ENCODE measurements around the gene TAF1B.

TAF1B gene

DNA sequence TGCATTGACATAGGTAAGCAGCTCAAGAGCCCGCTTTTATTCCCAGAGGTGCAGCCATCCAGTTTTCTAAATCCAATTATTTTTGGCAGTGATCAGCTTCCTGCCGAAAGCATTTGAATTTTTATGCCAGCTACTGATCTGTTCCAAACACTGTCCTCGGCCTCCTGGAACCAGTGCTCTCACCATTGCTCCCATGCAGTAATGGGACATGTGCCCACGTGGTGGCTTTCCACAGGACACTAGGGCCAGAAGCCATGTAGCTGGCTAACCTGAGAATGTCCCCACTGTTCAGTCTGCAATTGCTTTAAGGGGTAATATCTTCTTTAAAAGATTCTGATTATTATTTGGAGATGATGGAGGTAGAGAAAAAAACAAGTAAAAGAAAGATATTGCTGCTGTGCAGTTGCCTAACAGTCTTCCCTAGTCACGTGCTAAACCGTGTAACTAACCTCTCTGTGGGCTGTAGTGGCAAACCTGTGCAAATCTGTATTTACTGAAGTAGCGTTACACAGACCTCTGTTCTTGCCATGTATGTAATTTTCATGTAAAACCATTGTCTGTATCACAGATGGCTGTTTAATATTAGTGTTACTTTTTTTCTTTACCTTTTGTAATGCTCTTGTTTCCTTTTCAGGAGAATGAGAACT lies 121.2 kb downstream of the TAF1B start:
- H3K36me3 ChIP-seq (ENCODE audit: control insufficient read depth, insufficient read depth, low read length) = no peaks in the 10 kb centered on the region
- H3K27me3 ChIP-seq (ENCODE audit: control insufficient read depth, insufficient read depth, low read length) = no peaks in the 10 kb centered on the region
- no peak overlapping the region for H3K4me3 ChIP-seq (ENCODE audit: low read depth, low read length)
- no peaks in the 10 kb centered on the region for H3K9me3 ChIP-seq (ENCODE audit: control insufficient read depth, insufficient read depth, low read length)
- no peaks in the 10 kb centered on the region for H3K4me1 ChIP-seq (ENCODE audit: control insufficient read depth, insufficient read depth, low read length)
- H3K9ac ChIP-seq (ENCODE audit: low read depth, low read length) = no peak overlapping the region

DNA sequence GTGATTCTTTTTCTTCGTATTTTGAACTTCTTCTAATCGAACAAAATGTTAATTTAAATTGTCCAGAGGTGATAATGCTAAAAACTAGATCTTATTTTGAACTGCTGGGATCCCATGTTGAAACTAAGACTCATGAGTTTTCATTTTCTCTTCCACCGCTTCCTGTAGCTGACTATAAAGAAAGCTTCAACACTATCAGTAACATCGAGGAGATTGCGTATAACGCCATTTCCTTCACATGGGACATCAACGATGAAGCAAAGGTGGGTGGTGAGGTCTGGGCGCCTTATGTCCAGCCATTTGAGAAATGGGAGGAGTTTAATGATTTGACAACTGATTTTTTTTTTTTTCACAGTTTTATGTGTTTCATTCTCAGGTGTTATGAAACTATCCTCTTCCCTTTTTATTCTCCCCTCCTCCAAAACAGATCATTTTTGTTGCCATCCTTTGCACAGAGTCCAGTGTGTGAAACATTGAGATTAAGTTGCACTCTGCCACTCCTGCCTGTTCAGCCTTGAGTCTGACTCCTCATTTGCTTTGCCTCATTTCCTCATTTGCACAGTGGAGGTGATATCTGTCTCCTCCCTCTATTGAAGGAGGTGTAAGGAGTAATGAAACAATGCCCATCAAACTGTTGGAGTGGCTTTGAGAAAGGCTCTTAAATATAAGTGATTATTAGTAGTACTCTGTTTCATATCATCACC lies 122.0 kb downstream of the TAF1B start:
- Histone ChIP-seq H3K27me3 (ENCODE audit: control insufficient read depth, insufficient read depth, low read length) (no peaks in the 10 kb centered on the region), H3K36me3 (ENCODE audit: control insufficient read depth, insufficient read depth, low read length) (no peaks in the 10 kb centered on the region), H3K4me3 (ENCODE audit: low read depth, low read length) (no peak overlapping the region), H3K4me1 (ENCODE audit: control insufficient read depth, insufficient read depth, low read length) (no peaks in the 10 kb centered on the region), H3K9ac (ENCODE audit: low read depth, low read length) (no peak overlapping the region), H3K9me3 (ENCODE audit: control insufficient read depth, insufficient read depth, low read length) (no peaks in the 10 kb centered on the region)

DNA sequence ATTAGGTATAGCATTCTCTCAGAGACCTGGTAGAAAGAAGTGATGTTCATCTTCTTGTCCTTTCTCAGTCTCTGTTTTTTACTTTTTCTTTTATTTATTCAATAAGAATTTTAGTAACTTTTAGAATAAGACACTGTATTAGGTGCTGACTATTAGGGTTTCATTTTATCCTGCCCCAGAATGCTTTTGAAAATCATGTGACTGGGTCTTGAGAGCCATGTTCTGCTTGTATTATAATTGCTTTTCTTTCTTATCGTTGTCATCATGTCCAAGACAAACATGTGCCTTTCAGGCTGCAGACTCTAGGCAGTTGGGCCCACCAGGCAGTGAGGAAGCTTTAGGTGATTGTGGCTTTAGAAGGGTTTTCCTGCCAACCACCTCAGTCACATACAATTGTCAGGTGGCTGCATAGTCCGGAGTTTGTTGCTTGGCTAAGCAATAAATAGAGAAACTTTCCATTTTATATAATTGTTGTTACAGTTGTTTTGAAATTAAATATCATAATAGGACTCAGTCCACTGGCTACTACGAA lies 123.3 kb downstream of the TAF1B start:
- Histone ChIP-seq H3K36me3 (ENCODE audit: control insufficient read depth, insufficient read depth, low read length) (no peaks in the 10 kb centered on the region), H3K27me3 (ENCODE audit: control insufficient read depth, insufficient read depth, low read length) (no peaks in the 10 kb centered on the region), H3K4me1 (ENCODE audit: control insufficient read depth, insufficient read depth, low read length) (no peaks in the 10 kb centered on the region), H3K4me3 (ENCODE audit: low read depth, low read length) (no peak overlapping the region), H3K9ac (ENCODE audit: low read depth, low read length) (no peak overlapping the region), H3K9me3 (ENCODE audit: control insufficient read depth, insufficient read depth, low read length) (no peaks in the 10 kb centered on the region)

DNA sequence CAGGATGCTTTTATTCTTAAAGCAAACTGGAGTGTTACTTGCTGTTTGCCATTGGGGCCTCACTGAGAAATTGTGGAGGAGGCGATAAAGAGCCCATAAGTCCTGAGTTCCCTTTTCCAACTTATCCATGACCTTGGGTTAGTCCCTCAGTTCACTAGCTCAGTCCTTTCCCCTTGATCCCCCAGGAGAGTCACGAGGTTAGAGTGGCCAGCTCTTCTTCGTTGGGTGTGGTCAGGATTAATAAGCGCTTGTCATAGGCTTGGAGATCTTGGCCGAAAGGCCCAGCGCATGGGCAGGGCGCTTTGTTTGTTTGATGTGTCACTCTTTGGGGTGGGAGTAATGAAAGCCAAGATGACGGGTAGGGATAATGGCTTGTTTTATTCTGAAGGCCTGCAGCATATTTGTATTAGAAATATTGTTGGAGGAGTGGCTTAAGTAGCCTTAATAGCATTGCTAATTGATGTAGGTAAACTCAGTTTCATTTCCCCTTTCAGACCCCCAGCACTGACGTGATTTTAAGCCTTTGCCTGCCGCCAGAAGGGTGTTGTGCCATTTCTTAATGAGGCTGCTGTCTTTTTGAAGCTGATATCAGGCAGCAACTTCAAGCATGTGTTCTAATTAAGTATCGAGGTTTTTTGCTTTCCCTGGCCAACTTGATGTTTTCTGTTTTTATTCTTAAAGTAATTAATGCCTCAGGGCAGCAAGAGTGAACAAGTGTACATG lies 123.9 kb downstream of the TAF1B start:
- Histone ChIP-seq H3K9ac (ENCODE audit: low read depth, low read length) (no peak overlapping the region), H3K4me3 (ENCODE audit: low read depth, low read length) (no peak overlapping the region), H3K36me3 (ENCODE audit: control insufficient read depth, insufficient read depth, low read length) (no peaks in the 10 kb centered on the region), H3K4me1 (ENCODE audit: control insufficient read depth, insufficient read depth, low read length) (no peaks in the 10 kb centered on the region), H3K27me3 (ENCODE audit: control insufficient read depth, insufficient read depth, low read length) (no peaks in the 10 kb centered on the region), H3K9me3 (ENCODE audit: control insufficient read depth, insufficient read depth, low read length) (no peaks in the 10 kb centered on the region)

DNA sequence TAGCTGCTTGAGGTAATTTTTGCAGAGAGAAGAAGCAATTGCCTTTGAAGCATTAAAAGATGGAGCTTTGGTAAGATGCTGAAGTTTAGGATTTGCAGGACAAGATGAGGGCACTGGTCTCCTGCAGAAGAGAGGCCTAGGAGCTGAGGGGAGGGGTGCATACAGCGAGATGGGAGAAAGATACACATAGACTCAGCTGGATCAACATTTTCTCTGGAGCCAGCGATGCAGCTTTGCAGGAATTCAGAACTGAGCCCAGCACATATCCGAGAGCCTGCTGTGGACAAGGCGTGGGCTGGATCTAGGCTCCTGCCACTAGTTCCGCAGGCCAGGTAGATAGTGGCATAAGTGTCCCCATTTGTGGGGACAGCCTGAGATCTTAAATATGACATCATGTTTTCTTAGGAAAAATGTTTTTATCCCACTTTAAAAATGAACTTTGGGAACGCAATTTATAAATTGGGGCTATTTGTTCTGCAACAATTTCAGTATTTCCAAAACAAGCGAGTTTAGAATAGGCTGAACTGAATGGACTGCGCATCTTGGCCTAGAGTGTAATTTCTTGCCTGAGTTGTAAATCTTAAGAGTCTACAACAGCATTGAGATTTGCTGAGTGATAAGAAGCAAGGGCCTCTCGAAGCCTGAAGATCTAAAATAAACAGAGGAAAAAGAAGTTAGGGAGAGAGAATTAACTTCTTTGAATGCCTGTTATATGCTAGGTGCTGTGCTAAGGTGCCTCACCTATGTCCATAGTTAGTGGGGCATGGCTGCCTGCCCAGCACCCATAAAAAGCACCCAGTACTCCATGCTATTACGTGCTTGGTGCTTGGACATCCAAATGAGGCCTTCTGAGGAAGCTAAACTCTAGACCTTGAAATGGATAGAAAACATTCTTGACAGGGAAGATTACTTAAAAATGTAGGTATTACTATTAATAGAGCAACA lies 125.6 kb downstream of the TAF1B start:
- Histone ChIP-seq H3K9ac (ENCODE audit: low read depth, low read length) (no peak overlapping the region), H3K4me1 (ENCODE audit: control insufficient read depth, insufficient read depth, low read length) (no peaks in the 10 kb centered on the region), H3K9me3 (ENCODE audit: control insufficient read depth, insufficient read depth, low read length) (no peaks in the 10 kb centered on the region), H3K27me3 (ENCODE audit: control insufficient read depth, insufficient read depth, low read length) (no peaks in the 10 kb centered on the region), H3K36me3 (ENCODE audit: control insufficient read depth, insufficient read depth, low read length) (no peaks in the 10 kb centered on the region), H3K4me3 (ENCODE audit: low read depth, low read length) (no peak overlapping the region)

DNA sequence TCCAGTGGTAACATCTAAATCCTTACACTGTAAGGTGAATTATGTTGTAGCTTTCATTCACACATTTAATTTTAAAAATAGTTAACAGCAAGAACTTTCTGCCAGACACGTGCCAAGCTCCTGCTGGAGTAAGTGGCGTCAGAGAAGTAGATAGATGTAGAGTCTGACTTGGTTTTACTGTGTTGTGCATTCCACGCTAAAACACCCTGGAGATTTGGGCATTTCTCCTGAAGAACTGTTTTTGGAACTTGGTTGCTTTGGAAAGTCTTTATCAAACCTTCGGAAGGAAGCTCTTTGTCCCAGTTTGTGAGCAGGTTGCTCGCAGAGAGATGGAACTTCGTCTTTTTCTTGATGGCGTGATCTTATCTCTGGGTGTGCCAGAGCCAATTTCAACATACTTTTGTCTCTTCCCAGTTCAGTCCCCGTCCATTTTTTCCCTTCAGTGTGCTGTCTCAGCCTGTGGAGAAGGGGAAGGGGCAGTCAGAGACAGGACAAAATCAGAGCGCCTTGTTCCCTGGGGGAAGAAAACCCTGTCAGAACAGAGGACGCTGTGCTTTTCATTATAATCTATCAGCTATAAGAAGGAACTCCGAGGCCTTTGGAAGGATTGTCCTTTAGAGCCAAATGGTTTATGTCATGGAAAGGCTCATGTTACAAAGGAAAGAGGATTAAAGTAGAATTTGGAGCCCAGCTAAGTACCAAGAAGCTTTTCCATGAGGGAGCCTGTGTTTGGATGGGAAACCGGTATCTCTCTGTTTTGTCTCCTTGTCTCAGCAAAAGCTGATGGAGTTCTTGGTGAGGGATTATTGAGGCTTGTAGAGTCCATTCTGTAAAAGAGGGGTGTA lies 127.1 kb downstream of the TAF1B start:
- no peaks in the 10 kb centered on the region for H3K27me3 ChIP-seq (ENCODE audit: control insufficient read depth, insufficient read depth, low read length)
- H3K9ac ChIP-seq (ENCODE audit: low read depth, low read length) = no peak overlapping the region

DNA sequence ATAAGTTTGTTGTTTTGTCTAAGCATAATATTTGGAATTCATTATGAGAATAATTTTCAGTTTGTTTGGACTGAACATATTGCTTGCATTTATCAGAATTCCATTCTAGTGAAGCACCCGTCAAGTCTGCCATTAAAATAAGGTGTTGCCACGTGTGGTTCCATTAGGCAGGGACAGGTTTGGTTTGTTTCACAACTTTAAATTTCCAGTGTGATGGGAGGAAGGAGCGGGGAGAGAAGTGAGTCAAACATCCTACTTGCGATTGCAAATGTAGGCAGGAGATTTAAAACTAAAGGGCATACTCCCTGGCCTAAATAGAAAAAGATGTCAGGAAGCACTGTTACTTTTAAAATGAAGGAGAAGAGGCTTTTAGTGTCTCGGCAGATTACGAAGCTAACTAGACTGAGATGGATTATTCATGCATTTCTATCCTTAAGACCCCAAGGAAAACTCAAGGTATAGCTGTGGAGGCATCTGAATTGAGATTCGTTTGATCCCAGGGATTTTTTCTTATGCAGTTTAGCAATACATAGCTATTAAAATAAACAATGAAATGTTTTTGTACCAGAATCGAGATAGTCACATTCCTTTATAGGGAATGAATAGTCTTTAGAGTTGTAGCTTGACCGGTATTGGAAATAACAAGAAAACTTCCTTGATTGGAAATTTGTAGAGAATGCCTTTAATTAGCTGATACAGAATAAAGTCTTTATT lies 128.0 kb downstream of the TAF1B start:
- no peak overlapping the region for H3K4me3 ChIP-seq (ENCODE audit: low read depth, low read length)
- H3K9ac ChIP-seq (ENCODE audit: low read depth, low read length) = no peak overlapping the region
- no peaks in the 10 kb centered on the region for H3K36me3 ChIP-seq (ENCODE audit: control insufficient read depth, insufficient read depth, low read length)
- no peaks in the 10 kb centered on the region for H3K4me1 ChIP-seq (ENCODE audit: control insufficient read depth, insufficient read depth, low read length)
- no peaks in the 10 kb centered on the region for H3K9me3 ChIP-seq (ENCODE audit: control insufficient read depth, insufficient read depth, low read length)
- no peaks in the 10 kb centered on the region for H3K27me3 ChIP-seq (ENCODE audit: control insufficient read depth, insufficient read depth, low read length)

More for the DNA sequence above, 127.1 kb downstream of the TAF1B start:
- Histone ChIP-seq H3K9me3 (ENCODE audit: control insufficient read depth, insufficient read depth, low read length) (no peaks in the 10 kb centered on the region), H3K4me1 (ENCODE audit: control insufficient read depth, insufficient read depth, low read length) (no peaks in the 10 kb centered on the region), H3K4me3 (ENCODE audit: low read depth, low read length) (no peak overlapping the region), H3K36me3 (ENCODE audit: control insufficient read depth, insufficient read depth, low read length) (no peaks in the 10 kb centered on the region)

DNA sequence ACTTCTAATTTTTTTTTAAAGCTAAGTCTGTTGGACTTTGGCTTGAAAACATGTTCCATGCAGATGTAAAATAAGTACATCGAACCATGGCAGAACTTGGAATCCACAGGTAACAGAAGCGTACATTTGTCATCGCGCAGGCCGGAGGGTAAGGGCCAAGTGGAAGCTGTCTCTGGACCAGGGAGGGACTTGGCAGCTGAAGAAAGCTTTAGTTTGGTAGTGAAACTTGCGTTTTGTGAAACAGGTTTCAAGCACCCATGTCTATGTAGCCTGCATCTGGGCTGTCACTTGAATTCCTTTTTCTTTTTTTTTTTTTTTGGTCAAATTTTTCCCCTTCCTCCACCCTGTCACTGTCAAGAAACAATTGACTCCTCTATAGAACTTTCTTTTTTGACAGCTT lies 128.6 kb downstream of the TAF1B start:
- H3K36me3 ChIP-seq (ENCODE audit: control insufficient read depth, insufficient read depth, low read length) = no peaks in the 10 kb centered on the region
- no peak overlapping the region for H3K4me3 ChIP-seq (ENCODE audit: low read depth, low read length)
- H3K9me3 ChIP-seq (ENCODE audit: control insufficient read depth, insufficient read depth, low read length) = no peaks in the 10 kb centered on the region
- H3K9ac ChIP-seq (ENCODE audit: low read depth, low read length) = no peak overlapping the region
- H3K27me3 ChIP-seq (ENCODE audit: control insufficient read depth, insufficient read depth, low read length) = no peaks in the 10 kb centered on the region
- H3K4me1 ChIP-seq (ENCODE audit: control insufficient read depth, insufficient read depth, low read length) = no peaks in the 10 kb centered on the region

DNA sequence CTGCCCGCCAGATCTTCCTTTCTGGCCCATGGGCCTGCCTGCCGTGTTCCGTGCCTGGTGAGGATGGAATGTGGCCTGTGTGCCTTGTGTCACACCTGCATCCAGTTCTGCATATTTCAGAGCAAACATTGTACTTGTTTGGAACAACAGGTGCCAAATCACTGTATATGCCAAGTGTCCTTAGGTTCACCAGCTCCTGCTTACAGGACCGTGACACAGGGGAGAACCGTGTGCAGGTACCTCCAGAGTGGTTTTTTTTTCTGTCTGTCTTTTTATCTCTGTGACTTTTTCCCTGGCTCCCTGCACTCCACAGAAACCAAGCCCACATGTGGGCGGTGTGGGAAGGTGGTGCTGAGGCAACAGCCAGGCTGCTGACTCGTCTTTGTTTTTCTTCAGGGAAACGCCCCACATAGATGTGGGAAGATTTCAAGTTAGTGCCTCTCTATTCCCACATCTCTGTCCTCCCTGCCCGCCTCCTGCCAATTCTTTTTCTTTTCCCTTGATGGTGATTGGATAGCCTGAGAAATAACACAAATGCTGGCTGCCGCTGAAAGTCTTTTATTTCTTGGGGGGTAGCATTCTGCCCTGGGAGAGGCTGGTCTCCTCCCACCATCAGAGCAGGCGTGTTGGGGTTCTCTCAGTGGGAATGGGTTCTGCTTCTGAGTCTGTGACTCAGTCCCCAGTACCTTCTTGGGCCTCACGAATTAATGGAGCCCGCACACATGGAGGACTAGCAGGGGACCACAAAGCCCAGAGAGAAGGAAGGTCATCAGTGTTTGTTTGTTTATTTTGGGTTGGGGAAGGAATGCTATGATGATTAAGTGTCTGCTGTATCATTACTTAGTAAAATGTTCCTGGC lies 129.6 kb downstream of the TAF1B start:
- Histone ChIP-seq H3K9ac (ENCODE audit: low read depth, low read length) (no peak overlapping the region), H3K36me3 (ENCODE audit: control insufficient read depth, insufficient read depth, low read length) (no peaks in the 10 kb centered on the region), H3K4me1 (ENCODE audit: control insufficient read depth, insufficient read depth, low read length) (no peaks in the 10 kb centered on the region), H3K27me3 (ENCODE audit: control insufficient read depth, insufficient read depth, low read length) (no peaks in the 10 kb centered on the region), H3K9me3 (ENCODE audit: control insufficient read depth, insufficient read depth, low read length) (no peaks in the 10 kb centered on the region), H3K4me3 (ENCODE audit: low read depth, low read length) (no peak overlapping the region)

DNA sequence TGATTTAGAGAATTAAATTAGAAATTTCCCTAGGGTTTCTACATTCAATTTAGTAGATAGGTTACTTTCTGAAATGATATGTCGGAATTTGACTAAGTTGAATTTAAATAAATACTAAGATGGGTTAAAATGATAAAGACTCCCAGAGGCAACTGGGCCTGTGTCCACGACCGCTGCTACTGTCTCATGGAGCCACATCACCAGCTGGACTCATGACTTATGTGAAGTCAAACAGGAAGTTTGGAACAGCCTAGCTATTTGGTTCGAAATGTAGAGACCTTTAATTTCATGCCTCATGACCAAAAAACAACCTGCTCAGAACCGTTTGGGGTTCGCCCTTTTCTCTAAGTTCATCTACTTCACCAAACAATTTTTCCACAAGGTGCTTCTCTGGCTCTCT lies 130.4 kb downstream of the TAF1B start:
- H3K4me1 ChIP-seq (ENCODE audit: control insufficient read depth, insufficient read depth, low read length) = no peaks in the 10 kb centered on the region
- H3K27me3 ChIP-seq (ENCODE audit: control insufficient read depth, insufficient read depth, low read length) = no peaks in the 10 kb centered on the region
- no peaks in the 10 kb centered on the region for H3K9me3 ChIP-seq (ENCODE audit: control insufficient read depth, insufficient read depth, low read length)
- no peak overlapping the region for H3K4me3 ChIP-seq (ENCODE audit: low read depth, low read length)
- H3K9ac ChIP-seq (ENCODE audit: low read depth, low read length) = no peak overlapping the region
- H3K36me3 ChIP-seq (ENCODE audit: control insufficient read depth, insufficient read depth, low read length) = no peaks in the 10 kb centered on the region

All from iPS-15b (cell line).